OCI-LY3 (cell line): ENCODE data around the gene CMTR1.

Source experiments
- EZH2phosphoT487 ChIP-seq: fragments of 200-600 bp; shearing (Covaris generic); IDR thresholded peaks from 2 replicates; pipeline ENCODE4 v1.6.1; 2018; ENCODE audit warnings: antibody characterized with exemption, mixed run types, low read depth
- TF ChIP-seq, protein P1 (sequence below): fragments of 200-600, 300-600 bp; sonication (generic); IDR thresholded peaks from 2 replicates; pipeline ENCODE4 v1.5.1; 2014; ENCODE audit warnings: antibody characterized with exemption, low read length, low read depth

DNA sequence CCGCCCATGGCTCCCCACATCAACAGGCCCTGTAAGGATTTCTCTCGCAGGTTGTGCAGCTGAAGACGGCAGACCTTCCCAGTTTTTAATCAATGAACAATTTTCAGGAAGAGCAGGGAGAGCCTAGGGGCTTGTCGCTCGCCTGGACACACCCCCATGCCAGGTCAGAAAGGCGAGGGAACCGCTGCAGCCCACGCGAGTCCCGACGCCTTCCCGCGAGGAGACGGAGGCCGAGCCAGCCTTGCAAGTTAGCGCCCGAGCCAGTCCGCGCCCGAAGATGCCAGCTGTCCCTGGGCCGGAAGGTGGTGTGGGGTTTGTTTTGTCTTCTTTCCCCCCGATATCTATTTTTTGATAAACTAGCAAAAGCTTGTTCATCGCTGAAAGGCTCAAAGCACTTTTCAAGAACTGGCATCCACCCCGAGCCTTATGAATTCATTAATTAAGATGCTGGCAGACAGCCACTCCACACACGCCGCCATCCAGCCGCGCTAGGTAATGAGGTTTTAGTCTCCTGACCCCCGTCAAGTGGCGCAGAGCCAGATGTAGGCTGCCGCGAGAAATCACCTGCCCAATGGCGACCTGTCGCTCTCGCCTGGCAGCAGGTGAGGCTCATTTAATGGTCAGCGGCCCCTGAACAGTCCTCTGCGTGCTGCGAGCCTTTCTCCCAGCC is 60.1 kb downstream of the CMTR1 start:
- TF ChIP-seq, protein P1, sequence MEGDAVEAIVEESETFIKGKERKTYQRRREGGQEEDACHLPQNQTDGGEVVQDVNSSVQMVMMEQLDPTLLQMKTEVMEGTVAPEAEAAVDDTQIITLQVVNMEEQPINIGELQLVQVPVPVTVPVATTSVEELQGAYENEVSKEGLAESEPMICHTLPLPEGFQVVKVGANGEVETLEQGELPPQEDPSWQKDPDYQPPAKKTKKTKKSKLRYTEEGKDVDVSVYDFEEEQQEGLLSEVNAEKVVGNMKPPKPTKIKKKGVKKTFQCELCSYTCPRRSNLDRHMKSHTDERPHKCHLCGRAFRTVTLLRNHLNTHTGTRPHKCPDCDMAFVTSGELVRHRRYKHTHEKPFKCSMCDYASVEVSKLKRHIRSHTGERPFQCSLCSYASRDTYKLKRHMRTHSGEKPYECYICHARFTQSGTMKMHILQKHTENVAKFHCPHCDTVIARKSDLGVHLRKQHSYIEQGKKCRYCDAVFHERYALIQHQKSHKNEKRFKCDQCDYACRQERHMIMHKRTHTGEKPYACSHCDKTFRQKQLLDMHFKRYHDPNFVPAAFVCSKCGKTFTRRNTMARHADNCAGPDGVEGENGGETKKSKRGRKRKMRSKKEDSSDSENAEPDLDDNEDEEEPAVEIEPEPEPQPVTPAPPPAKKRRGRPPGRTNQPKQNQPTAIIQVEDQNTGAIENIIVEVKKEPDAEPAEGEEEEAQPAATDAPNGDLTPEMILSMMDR = no peak
- no peak for TF ChIP-seq EZH2phosphoT487
